ENCODE measurements around the gene CNTNAP5.

- TF ChIP-seq CTCF (conservative IDR thresholded peaks at IDR 0.05; ENCODE audit: low read length) (no peak), EZH2phosphoT487 (IDR thresholded peaks at IDR 0.05; ENCODE audit: borderline replicate concordance) (no peak)
Observed at GRCh38 chr2:124915567-124915966, 890.5 kb downstream of the CNTNAP5 start.
